Mucosa of rectum (tissue), 2 donors: ENCODE data around the gene SAMD13.

ENCODE experiments used
- H3K27ac ChIP-seq, 2 donors: one replicate each; pipeline ENCODE4 v1.7.0; 2013; ENCODE audit warnings: inconsistent platforms in 2 of 2, low read depth in 2 of 2, low read length in 2 of 2
- H3K27me3 ChIP-seq, 2 donors: one replicate each; pipeline ENCODE4 v1.7.0; 2013; ENCODE audit warnings: low read length in 2 of 2; ENCODE audit not compliant: control insufficient read depth in 2 of 2, insufficient read depth in 2 of 2
- H3K36me3 ChIP-seq, 2 donors: one replicate each; pipeline ENCODE4 v1.7.0; 2013; ENCODE audit warnings: low read length in 2 of 2; ENCODE audit not compliant: control insufficient read depth in 2 of 2, insufficient read depth in 2 of 2
- H3K4me1 ChIP-seq, 2 donors: one replicate each; pipeline ENCODE4 v1.7.0; 2013; ENCODE audit warnings: low read length in 2 of 2, mild to moderate bottlenecking in 1 of 2; ENCODE audit not compliant: control insufficient read depth in 2 of 2, insufficient read depth in 2 of 2
- H3K4me3 ChIP-seq, 2 donors: one replicate each; pipeline ENCODE4 v1.7.0; 2013; ENCODE audit warnings: low read length in 2 of 2
- H3K9ac ChIP-seq, 2 donors: one replicate each; pipeline ENCODE4 v1.7.0; 2013; ENCODE audit warnings: low read length in 2 of 2, low read depth in 1 of 2, mild to moderate bottlenecking in 1 of 2
- H3K9me3 ChIP-seq, 2 donors: one replicate each; pipeline ENCODE4 v1.7.0; 2013; ENCODE audit warnings: low read length in 2 of 2; ENCODE audit not compliant: control insufficient read depth in 2 of 2
- donor health status: healthy.
- donor health status: Normal muscosa, but diverticular disease.

SAMD13 gene

DNA sequence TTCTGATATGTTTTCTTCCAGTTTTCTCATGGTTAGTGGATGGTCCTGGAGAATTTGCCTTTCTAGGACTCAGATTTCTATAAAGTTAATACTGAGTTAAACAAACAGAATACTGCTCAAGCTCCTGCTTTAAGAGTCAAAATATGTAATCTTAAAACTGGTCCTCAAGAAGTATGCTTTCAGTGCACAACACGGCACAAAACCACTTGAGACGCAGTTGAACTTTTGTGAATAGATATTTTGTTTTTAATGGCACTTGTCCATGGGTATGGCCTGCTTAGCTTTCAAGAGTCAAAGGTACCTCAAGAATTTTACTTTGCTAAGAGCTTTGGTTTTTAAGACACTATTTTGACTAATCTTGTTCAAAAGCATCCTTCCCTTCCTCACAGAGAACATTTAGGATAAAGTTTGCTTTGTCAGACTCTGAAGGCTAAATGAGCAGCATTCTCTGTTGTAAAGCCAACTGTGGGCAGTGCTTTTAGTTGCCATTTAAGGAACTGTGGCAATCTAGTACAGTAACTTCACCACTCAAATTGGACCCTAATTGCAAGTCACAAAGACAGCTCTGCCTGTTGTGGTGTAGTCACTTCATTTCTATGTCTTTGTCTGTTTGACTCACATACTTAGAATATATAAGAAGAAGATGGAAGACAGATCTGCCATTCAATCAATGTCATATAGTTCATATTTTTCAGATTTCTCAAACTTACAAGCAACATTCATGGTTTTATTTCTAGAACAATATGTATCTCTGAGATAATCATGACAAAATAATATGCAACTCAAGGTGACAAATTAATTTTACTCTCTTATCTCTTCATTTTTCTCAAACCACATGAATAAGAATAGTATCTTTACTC lies 28.8 kb downstream of the SAMD13 start:
- Histone ChIP-seq H3K9me3 (peaks cover 0 to 3% of the 10 kb centered on the region in 2 donors), H3K4me3 (no peak overlapping the region), H3K9ac (no peak overlapping the region), H3K4me1 (no peaks in the 10 kb centered on the region), H3K36me3 (peaks cover 12 to 14% of the 10 kb centered on the region in 2 donors), H3K27me3 (no peaks in the 10 kb centered on the region), H3K27ac (no peak overlapping the region)

DNA sequence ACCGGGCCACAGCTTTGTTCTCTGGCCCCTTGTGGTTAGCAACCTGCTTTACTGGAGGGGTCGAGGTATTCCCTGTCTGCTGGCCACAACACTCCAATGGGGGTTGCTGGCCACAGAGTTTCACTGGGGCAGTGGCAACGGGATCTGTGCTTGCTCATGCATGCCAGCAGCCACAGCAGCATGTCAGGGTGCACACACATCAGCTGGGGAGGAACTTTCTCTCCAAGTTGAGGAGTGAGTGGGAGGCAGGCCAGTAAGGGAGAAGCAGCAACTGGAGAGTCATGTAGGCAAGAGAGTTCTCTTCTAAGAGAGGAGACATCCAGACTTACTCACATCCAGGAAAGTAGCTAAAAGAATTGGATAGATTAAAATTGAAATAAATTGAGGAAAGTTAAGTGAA lies 38.0 kb downstream of the SAMD13 start:
- H3K27ac ChIP-seq, result no peak overlapping the region
- no peak overlapping the region for H3K9ac ChIP-seq
- H3K9me3 ChIP-seq, result peaks cover 0 to 11% of the 10 kb centered on the region in 2 donors
- no peaks in the 10 kb centered on the region for H3K4me1 ChIP-seq
- no peak overlapping the region for H3K4me3 ChIP-seq
- peaks cover 0 to 2% of the 10 kb centered on the region in 2 donors for H3K36me3 ChIP-seq
- H3K27me3 ChIP-seq, result no peaks in the 10 kb centered on the region

DNA sequence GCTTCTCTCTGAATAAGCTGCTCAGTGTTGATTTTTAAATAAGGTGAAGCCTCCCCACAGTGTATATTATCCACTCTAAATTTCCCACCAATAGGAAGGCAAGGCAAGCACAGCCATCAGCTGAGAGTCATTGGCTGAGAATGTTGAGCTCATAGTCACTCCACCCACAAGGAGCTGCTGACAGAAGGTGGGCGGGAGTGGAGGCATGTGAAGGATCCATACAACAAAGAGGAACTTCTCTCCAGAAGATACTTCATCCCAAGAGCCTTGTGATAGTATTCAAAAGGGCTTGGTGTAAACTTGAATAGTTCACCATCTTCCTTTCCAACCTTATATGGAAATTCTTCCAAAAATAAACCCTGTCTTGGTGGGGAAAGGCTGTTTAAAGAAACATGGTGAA lies 42.8 kb downstream of the SAMD13 start:
- H3K9ac ChIP-seq, result no peak overlapping the region
- no peaks in the 10 kb centered on the region for H3K4me1 ChIP-seq
- no peak overlapping the region for H3K27ac ChIP-seq
- no peak overlapping the region for H3K4me3 ChIP-seq
- no peaks in the 10 kb centered on the region for H3K27me3 ChIP-seq
- peaks cover 0 to 4% of the 10 kb centered on the region in 2 donors for H3K9me3 ChIP-seq
- H3K36me3 ChIP-seq, result no peaks in the 10 kb centered on the region

- no peak overlapping the region for H3K4me3 ChIP-seq
- H3K27me3 ChIP-seq, result no peaks in the 10 kb centered on the region
- no peaks in the 10 kb centered on the region for H3K36me3 ChIP-seq
- H3K27ac ChIP-seq, result no peak overlapping the region
- H3K9me3 ChIP-seq, result peaks cover 0 to 4% of the 10 kb centered on the region in 2 donors
- no peak overlapping the region for H3K9ac ChIP-seq
- H3K4me1 ChIP-seq, result no peaks in the 10 kb centered on the region
These were observed 43.7 kb downstream of the SAMD13 start for GRCh38 chr1:84345220-84345619.

- no peaks in the 10 kb centered on the region for H3K4me1 ChIP-seq
- H3K9ac ChIP-seq, result no peak overlapping the region
- no peaks in the 10 kb centered on the region for H3K36me3 ChIP-seq
- no peaks in the 10 kb centered on the region for H3K27me3 ChIP-seq
- no peak overlapping the region for H3K27ac ChIP-seq
- no peak overlapping the region for H3K4me3 ChIP-seq
- no peaks in the 10 kb centered on the region for H3K9me3 ChIP-seq
These were observed 45.9 kb downstream of the SAMD13 start for GRCh38 chr1:84347271-84347931.

DNA sequence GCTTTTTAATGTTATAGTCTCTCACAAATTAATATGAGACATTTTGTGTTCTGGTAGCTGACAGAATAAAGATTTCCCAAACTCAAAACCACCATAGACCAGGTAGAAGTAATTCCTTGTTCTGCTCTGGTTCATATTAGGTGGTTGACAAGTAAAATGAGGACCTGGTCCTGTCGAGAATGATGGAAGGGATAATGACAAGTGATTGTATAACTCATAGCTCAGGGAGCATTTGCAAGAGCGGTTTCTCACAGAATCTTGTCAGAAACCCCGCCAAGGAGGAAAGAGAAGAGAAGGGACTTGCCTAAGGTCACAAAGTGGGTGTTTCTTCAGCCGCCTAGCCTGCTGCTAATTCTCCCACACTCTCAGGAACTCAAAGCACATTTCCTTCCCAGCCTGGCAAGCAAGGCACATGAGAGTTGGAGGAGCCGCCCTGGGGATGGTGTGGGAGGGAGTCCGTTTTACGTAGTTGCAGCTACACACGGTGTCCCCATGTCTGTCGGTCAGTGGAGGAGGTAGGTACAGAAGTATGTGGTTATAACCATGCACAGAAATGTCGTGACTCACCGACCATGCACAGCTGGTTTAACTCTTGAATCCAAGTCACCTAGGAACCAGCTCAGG lies 46.5 kb downstream of the SAMD13 start:
- H3K9ac ChIP-seq, result no peak overlapping the region
- H3K4me3 ChIP-seq, result no peak overlapping the region
- no peak overlapping the region for H3K27ac ChIP-seq
- H3K9me3 ChIP-seq, result no peaks in the 10 kb centered on the region
- no peaks in the 10 kb centered on the region for H3K27me3 ChIP-seq
- H3K36me3 ChIP-seq, result no peaks in the 10 kb centered on the region
- no peaks in the 10 kb centered on the region for H3K4me1 ChIP-seq

GRCh38 chr1:84348759-84349158 lies 47.3 kb downstream of the SAMD13 start:
- H3K4me1 ChIP-seq, result no peaks in the 10 kb centered on the region
- H3K4me3 ChIP-seq, result no peak overlapping the region
- no peaks in the 10 kb centered on the region for H3K9me3 ChIP-seq
- H3K27ac ChIP-seq, result no peak overlapping the region
- no peak overlapping the region for H3K9ac ChIP-seq
- H3K27me3 ChIP-seq, result no peaks in the 10 kb centered on the region
- no peaks in the 10 kb centered on the region for H3K36me3 ChIP-seq

GRCh38 chr1:84350104-84350503 lies 48.6 kb downstream of the SAMD13 start:
- Histone ChIP-seq H3K9ac (no peak overlapping the region), H3K9me3 (no peaks in the 10 kb centered on the region), H3K27ac (no peak overlapping the region), H3K27me3 (no peaks in the 10 kb centered on the region), H3K36me3 (no peaks in the 10 kb centered on the region), H3K4me1 (no peaks in the 10 kb centered on the region), H3K4me3 (no peak overlapping the region)

- H3K27me3 ChIP-seq, result no peaks in the 10 kb centered on the region
- no peaks in the 10 kb centered on the region for H3K36me3 ChIP-seq
- no peaks in the 10 kb centered on the region for H3K9me3 ChIP-seq
- no peak overlapping the region for H3K4me3 ChIP-seq
- H3K4me1 ChIP-seq, result no peaks in the 10 kb centered on the region
- no peak overlapping the region for H3K9ac ChIP-seq
- no peak overlapping the region for H3K27ac ChIP-seq
These were observed 49.0 kb downstream of the SAMD13 start for GRCh38 chr1:84350550-84350949.
